MCF 10A (cell line): ENCODE results near the gene TRIM26. TPM values are rescaled to one million over a fixed set of nuclear protein-coding genes. Genes with fewer than 3 reads are reported as not detected.
A peak's percentile ranks its signal among the peaks of the same experiment; 100 is the strongest.

Source experiments
- Bru-seq: library from RNA; stranded (reverse); fragments of 400-500 nt; gene quantifications from one replicate; lab custom pipeline; 2021; lab: Mats Ljungman, UMichigan
- BruChase-seq, 2 experiments: library from RNA; stranded (reverse); fragments of 400-500 nt; gene quantifications; one replicate each; lab custom pipeline; 2021; lab: Mats Ljungman, UMichigan
- BruUV-seq: library from RNA; stranded (reverse); fragments of 400-500 nt; replicated peaks from 2 replicates; lab custom pipeline; 2021; lab: Mats Ljungman, UMichigan
- CTCF ChIA-PET: fragments of 300-600 bp; sonication (Branson Sonifier 250); formaldehyde crosslinking; extraction: SDS; loops from one replicate; lab custom pipeline; 2021; ENCODE audit warnings: antibody characterized with exemption, inconsistent platforms; lab: Yijun Ruan, JAX
- POLR2A ChIA-PET: fragments of 300-600, 350-650 bp; sonication (Branson Sonifier 250); formaldehyde crosslinking; extraction: SDS; loops from one replicate; lab custom pipeline; 2020; ENCODE audit warnings: antibody characterized with exemption, inconsistent platforms; lab: Yijun Ruan, JAX
- DNase-seq: peaks from one replicate; pipeline ENCODE4 v3.0.0-alpha.2; 2018; ENCODE audit not compliant: unreplicated experiment
- H3K27ac Mint-ChIP-seq: one replicate; pipeline ENCODE4 v1.8.0; 2022; ENCODE audit warnings: mild to moderate bottlenecking, low read depth, mixed read lengths; ENCODE audit not compliant: unreplicated experiment
- H3K27me3 Mint-ChIP-seq: one replicate; pipeline ENCODE4 v1.8.0; 2022; ENCODE audit warnings: mixed read lengths; ENCODE audit not compliant: insufficient read depth, unreplicated experiment
- H3K36me3 Mint-ChIP-seq: one replicate; pipeline ENCODE4 v1.8.0; 2022; ENCODE audit warnings: mild to moderate bottlenecking, moderate library complexity, mixed read lengths; ENCODE audit not compliant: insufficient read depth, unreplicated experiment
- H3K4me1 Mint-ChIP-seq: one replicate; pipeline ENCODE4 v1.8.0; 2022; ENCODE audit warnings: mixed read lengths; ENCODE audit not compliant: insufficient read depth, unreplicated experiment
- H3K4me3 Mint-ChIP-seq: one replicate; pipeline ENCODE4 v1.8.0; 2022; ENCODE audit warnings: mild to moderate bottlenecking, moderate library complexity, mixed read lengths; ENCODE audit not compliant: unreplicated experiment
- H3K9me3 Mint-ChIP-seq: one replicate; pipeline ENCODE4 v1.8.0; 2022; ENCODE audit warnings: mixed read lengths; ENCODE audit not compliant: unreplicated experiment
- CTCF ChIP-seq: fragments of 200-600 bp; IDR thresholded peaks from one replicate; pipeline ENCODE4 v1.8.0; 2022; ENCODE audit warnings: antibody characterized with exemption, mild to moderate bottlenecking; ENCODE audit not compliant: unreplicated experiment
- intact Hi-C: fragments of 100-400 bp; cut with micrococcal nuclease; formaldehyde crosslinking; loops from 2 replicates; pipeline ENCODE4 v1.14.1; 2022
- long read RNA-seq: library from polyadenylated mRNA; stranded (forward); transcript quantifications from one replicate; pipeline ENCODE4 v2.0.0, GENCODE V29; 2022
- total RNA-seq: library from RNA; stranded (reverse); gene quantifications from 2 replicates; pipeline ENCODE4 v1.2.3, GENCODE V29; 2022

TRIM26 gene
- total RNA-seq: 48.6 and 60.6 TPM in 2 replicates
- Bru-seq, nascent RNA: percentile 85 among the genes with signal in this experiment
- BruChase-seq, experiment 1, labeled RNA remaining after a 6-hour chase: percentile 75 among the genes with signal in this experiment
- percentile 87 among the genes with signal in this experiment for BruChase-seq, experiment 2, labeled RNA remaining after a 2-hour chase
- long read RNA-seq, partial matches to known transcripts: 19 of 85 reads
- long read RNA-seq, other reads (novel, unspliced or antisense): 62 of 85 reads

- no peaks in the 10 kb centered on the region for H3K27me3 Mint-ChIP-seq
- peaks cover 22% of the 10 kb centered on the region for H3K36me3 Mint-ChIP-seq
- TF ChIP-seq CTCF: no peak
- peaks cover 34% of the 10 kb centered on the region for H3K4me1 Mint-ChIP-seq
- H3K9me3 Mint-ChIP-seq: no peaks in the 10 kb centered on the region
- BruUV-seq: no TSS peak
- peak within 1 kb of the TSS; percentile 90 for H3K4me3 Mint-ChIP-seq
- peak within 1 kb of the TSS; percentile 96 for H3K27ac Mint-ChIP-seq
- ChIA-PET CTCF (interaction anchor here (0.6 to 1.4 kb wide), 4 partner anchors 9 to 333 kb away, joined by 4 to 5 read pairs (median 4); no protein-coding TSS in a partner anchor), POLR2A (interaction anchor here (0.6 to 4.1 kb wide), 26 partner anchors 8 to 1509 kb away, joined by 3 to 59 read pairs (median 5); partner anchors contain the start of genes GNL1, POLR1H, PPP1R11 and TRIM39)
- intact Hi-C loops: loop anchor here (2.0 kb wide), 1 partner anchor 110 kb away; no protein-coding TSS in a partner anchor
- peak; percentile 98 for DNase-seq
Measured at GRCh38 chr6:30212865-30213666, at the start of gene TRIM26. TRIM26 (minus strand) TSS chr6:30213406; CDS start chr6:30199103, 14,303 bp downstream.

- no peak for TF ChIP-seq CTCF
- H3K9me3 Mint-ChIP-seq: no peaks in the 10 kb centered on the region
- no peak for DNase-seq
- peak overlapping the region; percentile 76 for H3K4me3 Mint-ChIP-seq
- no peaks in the 10 kb centered on the region for H3K36me3 Mint-ChIP-seq
- POLR2A ChIA-PET: interaction anchor here (1.0 to 1.7 kb wide), 3 partner anchors 41 to 67 kb away, joined by 4 to 10 read pairs (median 6); partner anchors contain the start of genes TRIM26 and TRIM39
- CTCF ChIA-PET: no interaction called here
- intact Hi-C loops: no loop called here
- BruUV-seq: no TSS peak
- no peak overlapping the region for H3K27ac Mint-ChIP-seq
- H3K27me3 Mint-ChIP-seq: peaks cover 10% of the 10 kb centered on the region
- peaks cover 14% of the 10 kb centered on the region for H3K4me1 Mint-ChIP-seq
Measured at GRCh38 chr6:30260036-30260504, 46.9 kb upstream of the TRIM26 start.

GRCh38 chr6:30259140-30260035 is 46.2 kb upstream of the TRIM26 start:
- ChIA-PET POLR2A (interaction anchor here (0.5 to 1.7 kb wide), 4 partner anchors 41 to 865 kb away, joined by 4 to 10 read pairs (median 5); partner anchors contain the start of genes TRIM26 and TRIM39), CTCF (interaction anchor here (0.6 to 0.9 kb wide), 3 partner anchors 10 to 104 kb away, joined by 3 read pairs; no protein-coding TSS in a partner anchor)
- Mint-ChIP-seq H3K4me1 (peaks cover 8% of the 10 kb centered on the region), H3K27ac (no peak overlapping the region), H3K9me3 (no peaks in the 10 kb centered on the region), H3K4me3 (peak overlapping the region; percentile 76), H3K36me3 (no peaks in the 10 kb centered on the region), H3K27me3 (peaks cover 11% of the 10 kb centered on the region)
- peak; percentile 82 for DNase-seq
- peak; percentile 31 for TF ChIP-seq CTCF
- intact Hi-C loops: no loop called here
- BruUV-seq: no TSS peak
